GM19351 (cell line): Measurements from ENCODE around the gene KDM2A.
"Not testable (repeated sequence)": the region's sequence is repeated elsewhere in the genome, so short reads cannot be mapped to it uniquely, and the experiment has no call there.

Experiments used
- ATAC-seq: cut with Tn5 transposase; IDR thresholded peaks from one replicate; pipeline ENCODE4 v1.9.1; 2021; ENCODE audit warnings: mild to moderate bottlenecking, moderate library complexity; ENCODE audit not compliant: unreplicated experiment

KDM2A gene

GRCh38 chr11:67167091-67167490, 48.0 kb downstream of the KDM2A start:
- ATAC-seq, result no peak

GRCh38 chr11:67167719-67168118, 48.7 kb downstream of the KDM2A start:
- ATAC-seq, result no peak

GRCh38 chr11:67168911-67169310, 49.8 kb downstream of the KDM2A start:
- ATAC-seq, result not testable (repeated sequence)

- no peak for ATAC-seq
These were observed 55.2 kb downstream of the KDM2A start for GRCh38 chr11:67174311-67174710.

GRCh38 chr11:67177399-67178281, 58.6 kb downstream of the KDM2A start:
- no peak for ATAC-seq

GRCh38 chr11:67178421-67178820, 59.4 kb downstream of the KDM2A start:
- ATAC-seq, result no peak

GRCh38 chr11:67178878-67179277, 59.8 kb downstream of the KDM2A start:
- no peak for ATAC-seq

GRCh38 chr11:67179892-67180490, 60.9 kb downstream of the KDM2A start:
- ATAC-seq, result no peak

GRCh38 chr11:67194096-67194495, 75.0 kb downstream of the KDM2A start:
- no peak for ATAC-seq

- no peak for ATAC-seq
These were observed 77.0 kb downstream of the KDM2A start for GRCh38 chr11:67195971-67196456.

- no peak for ATAC-seq
These were observed 78.5 kb downstream of the KDM2A start for GRCh38 chr11:67197606-67198005.

GRCh38 chr11:67198781-67199180, 79.7 kb downstream of the KDM2A start:
- ATAC-seq, result not testable (repeated sequence)

- no peak for ATAC-seq
These were observed 80.7 kb downstream of the KDM2A start for GRCh38 chr11:67199751-67200150.

GRCh38 chr11:67202028-67202427, 83.0 kb downstream of the KDM2A start:
- no peak for ATAC-seq

- no peak for ATAC-seq
These were observed 85.8 kb downstream of the KDM2A start for GRCh38 chr11:67204822-67205221.

GRCh38 chr11:67209222-67209621, 90.2 kb downstream of the KDM2A start:
- ATAC-seq, result not testable (repeated sequence)

GRCh38 chr11:67211656-67212436, 92.8 kb downstream of the KDM2A start:
- no peak for ATAC-seq

GRCh38 chr11:67213178-67213621, 94.1 kb downstream of the KDM2A start:
- ATAC-seq, result no peak

GRCh38 chr11:67227726-67228125, 108.7 kb downstream of the KDM2A start:
- no peak for ATAC-seq

- no peak for ATAC-seq
These were observed 111.3 kb downstream of the KDM2A start for GRCh38 chr11:67230406-67230805.

GRCh38 chr11:67230886-67231285, 111.8 kb downstream of the KDM2A start:
- no peak for ATAC-seq
